ENCODE results near the gene PCDHA5.
"Not testable (repeated sequence)": the region's sequence is repeated elsewhere in the genome, so short reads cannot be mapped to it uniquely, and the experiment has no call there.

Gene PCDHA5

DNA sequence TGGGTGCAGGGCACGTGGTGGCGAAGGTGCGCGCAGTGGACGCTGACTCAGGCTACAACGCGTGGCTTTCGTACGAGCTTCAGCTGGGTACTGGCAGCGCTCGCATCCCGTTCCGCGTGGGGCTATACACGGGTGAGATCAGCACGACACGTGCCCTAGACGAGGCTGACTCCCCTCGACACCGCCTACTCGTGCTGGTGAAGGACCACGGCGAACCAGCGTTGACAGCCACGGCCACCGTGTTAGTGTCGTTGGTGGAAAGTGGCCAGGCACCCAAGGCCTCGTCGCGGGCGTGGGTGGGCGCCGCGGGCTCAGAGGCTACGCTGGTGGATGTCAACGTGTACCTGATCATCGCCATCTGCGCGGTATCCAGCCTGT, 24.7 kb upstream of the PCDHA5 start:
- WGBS, 2 experiments, result 96 to 97% methylated on average over 39 of the region's 39 CpGs
- no peak overlapping the region for H3K27ac ChIP-seq (ENCODE audit: insufficient read depth, low read depth, low read length, poor library complexity, severe bottlenecking)
- no peak overlapping the region for H3K4me3 ChIP-seq (ENCODE audit: insufficient read depth, low read depth, low read length)
- H3K9me3 ChIP-seq (ENCODE audit: control insufficient read depth, low read length), result no peaks in the 10 kb centered on the region
- no peaks in the 10 kb centered on the region for H3K27me3 ChIP-seq (ENCODE audit: control insufficient read depth, insufficient read depth, low read length, poor library complexity, severe bottlenecking)
- H3K4me1 ChIP-seq (ENCODE audit: control insufficient read depth, insufficient read depth, low read length), result no peaks in the 10 kb centered on the region
- H3K36me3 ChIP-seq (ENCODE audit: control insufficient read depth, insufficient read depth, low read length), result peaks cover 9% of the 10 kb centered on the region

DNA sequence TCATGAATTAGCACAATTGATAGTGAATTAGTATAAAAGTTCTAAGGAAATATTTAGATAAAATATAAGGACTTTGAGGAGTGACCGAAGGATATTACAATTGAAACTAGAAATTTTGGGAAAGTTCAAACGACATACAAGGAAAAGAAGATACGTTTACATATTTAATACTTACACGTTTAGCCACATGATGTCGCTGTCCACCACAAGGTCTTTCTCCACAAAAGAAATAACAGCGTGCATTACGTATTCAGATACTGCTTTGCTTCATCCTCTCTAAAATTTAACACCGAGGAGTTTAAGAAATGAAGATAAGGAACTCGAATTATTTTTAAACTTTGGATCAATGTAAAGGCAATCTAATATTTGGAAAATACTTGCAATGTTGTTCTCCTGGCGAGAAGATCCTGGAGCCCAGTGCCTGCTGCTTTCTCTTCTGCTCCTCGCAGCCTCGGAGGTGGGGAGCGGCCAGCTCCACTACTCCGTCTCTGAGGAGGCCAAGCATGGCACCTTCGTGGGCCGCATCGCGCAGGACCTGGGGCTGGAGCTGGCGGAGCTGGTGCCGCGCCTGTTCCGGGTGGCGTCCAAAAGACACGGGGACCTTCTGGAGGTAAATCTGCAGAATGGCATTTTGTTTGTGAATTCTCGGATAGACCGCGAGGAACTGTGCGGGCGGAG, 20.5 kb upstream of the PCDHA5 start, which contains the start of gene PCDHA3:
PCDHA3 (plus strand) TSS at position 242 of the 678 bp plus-strand sequence.
- Histone ChIP-seq H3K27me3 (ENCODE audit: control insufficient read depth, insufficient read depth, low read length, poor library complexity, severe bottlenecking) (no peaks in the 10 kb centered on the region), H3K27ac (ENCODE audit: insufficient read depth, low read depth, low read length, poor library complexity, severe bottlenecking) (no peak within 1 kb of the TSS), H3K9me3 (ENCODE audit: control insufficient read depth, low read length) (no peaks in the 10 kb centered on the region), H3K4me3 (ENCODE audit: insufficient read depth, low read depth, low read length) (no peak within 1 kb of the TSS), H3K4me1 (ENCODE audit: control insufficient read depth, insufficient read depth, low read length) (no peaks in the 10 kb centered on the region), H3K36me3 (ENCODE audit: control insufficient read depth, insufficient read depth, low read length) (peaks cover 3% of the 10 kb centered on the region)
- WGBS, 2 experiments, result 95 to 96% methylated on average over 29 of the region's 29 CpGs

DNA sequence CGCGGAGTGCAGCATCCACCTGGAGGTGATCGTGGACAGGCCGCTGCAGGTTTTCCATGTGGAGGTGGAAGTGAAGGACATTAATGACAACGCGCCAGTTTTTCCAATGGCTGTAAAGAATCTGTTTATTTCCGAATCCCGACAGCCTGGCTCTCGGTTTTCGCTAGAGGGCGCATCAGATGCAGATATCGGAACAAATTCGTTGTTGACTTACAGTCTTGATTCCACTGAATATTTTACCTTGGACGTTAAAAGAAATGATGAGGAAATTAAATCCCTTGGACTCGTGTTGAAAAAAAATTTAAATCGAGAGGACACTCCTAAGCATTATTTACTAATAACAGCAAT, 19.9 kb upstream of the PCDHA5 start:
- Histone ChIP-seq H3K4me1 (ENCODE audit: control insufficient read depth, insufficient read depth, low read length) (no peaks in the 10 kb centered on the region), H3K27me3 (ENCODE audit: control insufficient read depth, insufficient read depth, low read length, poor library complexity, severe bottlenecking) (no peaks in the 10 kb centered on the region), H3K36me3 (ENCODE audit: control insufficient read depth, insufficient read depth, low read length) (no peaks in the 10 kb centered on the region), H3K9me3 (ENCODE audit: control insufficient read depth, low read length) (no peaks in the 10 kb centered on the region), H3K27ac (ENCODE audit: insufficient read depth, low read depth, low read length, poor library complexity, severe bottlenecking) (no peak overlapping the region), H3K4me3 (ENCODE audit: insufficient read depth, low read depth, low read length) (no peak overlapping the region)
- 96 to 97% methylated on average over 16 of the region's 16 CpGs for WGBS, 2 experiments

DNA sequence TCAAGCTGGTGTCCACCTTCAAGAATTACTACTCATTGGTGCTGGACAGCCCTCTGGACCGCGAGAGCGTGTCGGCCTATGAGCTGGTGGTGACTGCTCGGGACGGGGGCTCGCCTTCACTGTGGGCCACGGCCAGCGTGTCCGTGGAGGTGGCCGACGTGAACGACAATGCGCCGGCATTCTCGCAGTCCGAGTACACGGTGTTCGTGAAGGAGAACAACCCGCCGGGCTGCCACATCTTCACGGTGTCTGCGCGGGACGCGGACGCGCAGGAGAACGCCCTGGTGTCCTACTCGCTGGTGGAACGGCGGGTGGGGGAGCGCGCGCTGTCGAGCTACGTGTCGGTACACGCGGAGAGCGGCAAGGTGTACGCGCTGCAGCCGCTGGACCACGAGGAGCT, 19.0 kb upstream of the PCDHA5 start:
- not testable (repeated sequence) for H3K4me3 ChIP-seq (ENCODE audit: insufficient read depth, low read depth, low read length); H3K36me3 ChIP-seq (ENCODE audit: control insufficient read depth, insufficient read depth, low read length); H3K27ac ChIP-seq (ENCODE audit: insufficient read depth, low read depth, low read length, poor library complexity, severe bottlenecking); H3K27me3 ChIP-seq (ENCODE audit: control insufficient read depth, insufficient read depth, low read length, poor library complexity, severe bottlenecking); H3K9me3 ChIP-seq (ENCODE audit: control insufficient read depth, low read length); H3K4me1 ChIP-seq (ENCODE audit: control insufficient read depth, insufficient read depth, low read length)
- WGBS, 2 experiments, result 97% methylated on average over 45 of the region's 45 CpGs

DNA sequence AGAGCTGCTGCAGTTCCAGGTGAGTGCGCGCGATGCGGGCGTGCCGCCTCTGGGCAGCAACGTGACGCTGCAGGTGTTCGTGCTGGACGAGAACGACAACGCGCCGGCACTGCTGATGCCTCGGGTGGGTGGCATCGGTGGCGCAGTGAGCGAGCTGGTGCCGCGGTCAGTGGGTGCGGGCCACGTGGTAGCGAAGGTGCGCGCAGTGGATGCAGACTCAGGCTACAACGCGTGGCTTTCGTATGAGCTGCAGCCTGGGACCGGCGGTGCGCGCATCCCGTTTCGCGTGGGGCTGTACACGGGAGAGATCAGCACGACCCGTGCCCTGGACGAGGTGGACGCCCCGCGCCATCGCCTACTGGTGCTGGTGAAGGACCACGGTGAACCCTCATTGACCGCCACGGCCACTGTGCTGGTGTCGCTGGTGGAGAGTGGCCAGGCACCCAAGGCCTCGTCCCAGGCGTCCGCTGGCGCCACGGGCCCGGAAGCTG, 18.6 kb upstream of the PCDHA5 start:
- Histone ChIP-seq H3K27ac (ENCODE audit: insufficient read depth, low read depth, low read length, poor library complexity, severe bottlenecking) (no peak overlapping the region), H3K9me3 (ENCODE audit: control insufficient read depth, low read length) (no peaks in the 10 kb centered on the region), H3K4me3 (ENCODE audit: insufficient read depth, low read depth, low read length) (no peak overlapping the region), H3K27me3 (ENCODE audit: control insufficient read depth, insufficient read depth, low read length, poor library complexity, severe bottlenecking) (no peaks in the 10 kb centered on the region), H3K4me1 (ENCODE audit: control insufficient read depth, insufficient read depth, low read length) (no peaks in the 10 kb centered on the region), H3K36me3 (ENCODE audit: control insufficient read depth, insufficient read depth, low read length) (no peaks in the 10 kb centered on the region)
- WGBS, 2 experiments, result 95 to 96% methylated on average over 53 of the region's 53 CpGs

DNA sequence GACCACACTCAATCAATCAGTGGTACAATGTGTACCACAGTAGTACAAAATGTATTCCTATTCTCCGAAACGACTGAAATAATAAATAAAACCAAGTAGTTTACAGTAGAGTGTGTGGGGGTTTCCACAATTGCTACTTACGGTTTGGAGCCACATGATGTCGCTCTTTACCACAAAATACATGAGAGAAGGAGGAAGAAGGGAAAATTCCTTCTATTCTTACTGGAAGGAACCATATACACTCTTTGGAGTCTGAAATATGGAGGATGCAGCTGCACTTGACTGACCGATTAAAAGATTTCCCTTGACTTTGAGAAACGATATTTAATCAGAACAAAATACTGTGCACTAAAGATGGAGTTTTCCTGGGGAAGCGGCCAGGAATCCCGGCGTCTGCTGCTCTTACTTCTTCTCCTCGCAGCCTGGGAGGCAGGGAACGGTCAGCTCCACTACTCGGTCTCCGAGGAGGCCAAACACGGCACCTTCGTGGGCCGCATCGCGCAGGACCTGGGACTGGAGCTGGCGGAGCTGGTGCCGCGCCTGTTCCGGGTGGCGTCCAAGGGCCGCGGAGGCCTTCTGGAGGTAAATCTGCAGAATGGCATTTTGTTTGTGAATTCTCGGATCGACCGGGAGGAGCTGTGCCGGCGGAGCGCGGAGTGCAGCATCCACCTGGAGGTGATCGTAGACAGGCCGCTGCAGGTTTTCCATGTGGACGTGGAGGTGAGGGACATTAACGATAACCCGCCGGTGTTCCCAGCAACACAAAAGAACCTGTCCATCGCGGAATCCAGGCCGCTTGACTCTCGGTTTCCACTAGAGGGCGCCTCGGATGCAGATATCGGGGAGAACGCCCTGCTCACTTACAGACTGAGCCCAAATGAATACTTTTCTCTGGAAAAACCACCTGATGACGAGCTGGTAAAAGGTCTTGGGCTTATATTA, 14.3 kb upstream of the PCDHA5 start, which contains the start of gene PCDHA4:
PCDHA4 (plus strand) TSS at position 235 of the 942 bp plus-strand sequence.
- Histone ChIP-seq H3K4me1 (ENCODE audit: control insufficient read depth, insufficient read depth, low read length) (no peaks in the 10 kb centered on the region), H3K4me3 (ENCODE audit: insufficient read depth, low read depth, low read length) (peak within 1 kb of the TSS; percentile 67), H3K36me3 (ENCODE audit: control insufficient read depth, insufficient read depth, low read length) (no peaks in the 10 kb centered on the region), H3K27me3 (ENCODE audit: control insufficient read depth, insufficient read depth, low read length, poor library complexity, severe bottlenecking) (no peaks in the 10 kb centered on the region), H3K9me3 (ENCODE audit: control insufficient read depth, low read length) (no peaks in the 10 kb centered on the region), H3K27ac (ENCODE audit: insufficient read depth, low read depth, low read length, poor library complexity, severe bottlenecking) (no peak within 1 kb of the TSS)
- 29 to 30% methylated on average over 44 to 47 of the region's 47 CpGs for WGBS, 2 experiments

DNA sequence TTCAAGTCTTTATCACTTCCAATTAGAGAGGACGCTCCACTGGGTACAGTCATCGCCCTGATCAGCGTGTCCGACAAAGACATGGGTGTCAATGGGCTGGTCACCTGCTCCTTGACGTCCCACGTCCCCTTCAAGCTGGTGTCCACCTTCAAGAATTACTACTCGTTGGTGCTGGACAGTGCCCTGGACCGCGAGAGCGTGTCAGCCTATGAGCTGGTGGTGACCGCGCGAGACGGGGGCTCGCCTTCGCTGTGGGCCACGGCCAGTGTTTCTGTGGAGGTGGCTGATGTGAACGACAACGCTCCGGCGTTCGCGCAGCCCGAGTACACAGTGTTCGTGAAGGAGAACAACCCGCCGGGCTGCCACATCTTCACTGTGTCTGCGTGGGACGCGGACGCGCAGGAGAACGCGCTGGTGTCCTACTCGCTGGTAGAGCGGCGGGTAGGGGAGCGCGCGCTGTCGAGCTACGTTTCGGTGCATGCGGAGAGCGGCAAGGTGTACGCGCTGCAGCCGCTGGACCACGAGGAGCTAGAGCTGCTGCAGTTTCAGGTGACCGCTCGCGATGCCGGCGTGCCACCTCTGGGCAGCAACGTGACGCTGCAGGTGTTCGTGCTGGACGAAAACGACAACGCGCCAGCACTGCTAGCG, 13.0 kb upstream of the PCDHA5 start:
- not testable (repeated sequence) for H3K4me1 ChIP-seq (ENCODE audit: control insufficient read depth, insufficient read depth, low read length); H3K27me3 ChIP-seq (ENCODE audit: control insufficient read depth, insufficient read depth, low read length, poor library complexity, severe bottlenecking); H3K4me3 ChIP-seq (ENCODE audit: insufficient read depth, low read depth, low read length); H3K27ac ChIP-seq (ENCODE audit: insufficient read depth, low read depth, low read length, poor library complexity, severe bottlenecking); H3K36me3 ChIP-seq (ENCODE audit: control insufficient read depth, insufficient read depth, low read length); H3K9me3 ChIP-seq (ENCODE audit: control insufficient read depth, low read length)
- 96 to 97% methylated on average over 62 of the region's 62 CpGs for WGBS, 2 experiments

DNA sequence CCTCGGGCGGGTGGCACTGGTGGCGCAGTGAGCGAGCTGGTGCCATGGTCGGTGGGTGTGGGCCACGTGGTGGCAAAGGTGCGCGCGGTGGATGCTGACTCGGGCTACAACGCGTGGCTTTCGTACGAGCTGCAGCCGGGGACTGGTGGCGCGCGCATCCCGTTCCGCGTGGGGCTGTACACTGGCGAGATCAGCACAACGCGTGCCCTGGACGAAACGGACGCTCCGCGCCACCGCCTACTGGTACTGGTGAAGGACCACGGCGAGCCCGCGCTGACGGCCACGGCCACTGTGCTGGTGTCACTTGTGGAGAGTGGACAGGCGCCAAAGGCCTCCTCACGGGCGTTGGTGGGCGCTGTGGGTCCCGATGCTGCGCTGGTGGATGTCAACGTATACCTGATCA, 12.5 kb upstream of the PCDHA5 start:
- WGBS, 2 experiments, result 95 to 96% methylated on average over 43 of the region's 43 CpGs
- no peaks in the 10 kb centered on the region for H3K9me3 ChIP-seq (ENCODE audit: control insufficient read depth, low read length)
- no peak overlapping the region for H3K27ac ChIP-seq (ENCODE audit: insufficient read depth, low read depth, low read length, poor library complexity, severe bottlenecking)
- H3K27me3 ChIP-seq (ENCODE audit: control insufficient read depth, insufficient read depth, low read length, poor library complexity, severe bottlenecking), result no peaks in the 10 kb centered on the region
- H3K4me1 ChIP-seq (ENCODE audit: control insufficient read depth, insufficient read depth, low read length), result no peaks in the 10 kb centered on the region
- H3K4me3 ChIP-seq (ENCODE audit: insufficient read depth, low read depth, low read length), result no peak overlapping the region
- no peaks in the 10 kb centered on the region for H3K36me3 ChIP-seq (ENCODE audit: control insufficient read depth, insufficient read depth, low read length)

DNA sequence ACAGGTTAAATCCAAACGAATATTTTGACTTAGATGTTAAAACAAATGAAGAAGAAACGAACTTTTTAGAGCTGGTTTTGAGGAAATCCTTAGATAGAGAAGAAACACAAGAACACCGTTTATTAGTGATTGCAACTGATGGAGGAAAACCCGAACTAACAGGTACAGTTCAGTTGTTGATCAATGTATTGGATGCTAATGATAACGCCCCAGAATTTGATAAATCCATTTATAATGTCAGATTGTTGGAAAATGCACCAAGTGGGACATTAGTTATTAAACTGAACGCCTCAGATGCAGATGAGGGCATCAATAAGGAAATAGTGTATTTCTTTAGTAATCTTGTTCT, 842 bp downstream of the PCDHA5 start:
- no peaks in the 10 kb centered on the region for H3K4me1 ChIP-seq (ENCODE audit: control insufficient read depth, insufficient read depth, low read length)
- no peaks in the 10 kb centered on the region for H3K27me3 ChIP-seq (ENCODE audit: control insufficient read depth, insufficient read depth, low read length, poor library complexity, severe bottlenecking)
- no peaks in the 10 kb centered on the region for H3K9me3 ChIP-seq (ENCODE audit: control insufficient read depth, low read length)
- H3K27ac ChIP-seq (ENCODE audit: insufficient read depth, low read depth, low read length, poor library complexity, severe bottlenecking), result no peak overlapping the region
- no peaks in the 10 kb centered on the region for H3K36me3 ChIP-seq (ENCODE audit: control insufficient read depth, insufficient read depth, low read length)
- no peak overlapping the region for H3K4me3 ChIP-seq (ENCODE audit: insufficient read depth, low read depth, low read length)
- WGBS, 2 experiments, result 91% methylated on average over 6 of the region's 6 CpGs

DNA sequence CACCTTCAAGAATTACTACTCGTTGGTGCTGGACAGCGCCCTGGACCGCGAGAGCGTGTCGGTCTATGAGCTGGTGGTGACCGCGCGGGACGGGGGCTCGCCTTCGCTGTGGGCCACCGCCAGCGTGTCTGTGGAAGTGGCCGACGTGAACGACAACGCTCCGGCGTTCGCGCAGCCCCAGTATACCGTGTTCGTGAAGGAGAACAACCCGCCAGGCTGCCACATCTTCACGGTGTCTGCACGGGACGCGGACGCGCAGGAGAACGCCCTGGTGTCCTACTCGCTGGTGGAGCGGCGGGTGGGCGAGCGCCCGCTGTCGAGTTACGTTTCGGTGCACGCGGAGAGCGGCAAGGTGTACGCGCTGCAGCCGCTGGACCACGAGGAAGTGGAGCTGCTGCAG, 1.6 kb downstream of the PCDHA5 start:
- not testable (repeated sequence) for H3K4me1 ChIP-seq (ENCODE audit: control insufficient read depth, insufficient read depth, low read length); H3K27me3 ChIP-seq (ENCODE audit: control insufficient read depth, insufficient read depth, low read length, poor library complexity, severe bottlenecking); H3K27ac ChIP-seq (ENCODE audit: insufficient read depth, low read depth, low read length, poor library complexity, severe bottlenecking); H3K9me3 ChIP-seq (ENCODE audit: control insufficient read depth, low read length); H3K36me3 ChIP-seq (ENCODE audit: control insufficient read depth, insufficient read depth, low read length); H3K4me3 ChIP-seq (ENCODE audit: insufficient read depth, low read depth, low read length)
- 95 to 96% methylated on average over 48 of the region's 48 CpGs for WGBS, 2 experiments

Data from ectodermal cell (in vitro differentiated cells).